ENCODE results near the gene DTX3.
"Not testable (repeated sequence)": the region's sequence is repeated elsewhere in the genome, so short reads cannot be mapped to it uniquely, and the experiment has no call there.

Gene DTX3, protein sequence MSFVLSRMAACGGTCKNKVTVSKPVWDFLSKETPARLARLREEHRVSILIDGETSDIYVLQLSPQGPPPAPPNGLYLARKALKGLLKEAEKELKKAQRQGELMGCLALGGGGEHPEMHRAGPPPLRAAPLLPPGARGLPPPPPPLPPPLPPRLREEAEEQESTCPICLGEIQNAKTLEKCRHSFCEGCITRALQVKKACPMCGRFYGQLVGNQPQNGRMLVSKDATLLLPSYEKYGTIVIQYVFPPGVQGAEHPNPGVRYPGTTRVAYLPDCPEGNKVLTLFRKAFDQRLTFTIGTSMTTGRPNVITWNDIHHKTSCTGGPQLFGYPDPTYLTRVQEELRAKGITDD

GRCh38 chr12:57604454-57604991 is at the start of gene DTX3:
Gene DTX3, plus strand, starts transcription at chr12:57604824. Its CDS starts 1,694 bp downstream, at chr12:57606518.
- TF ChIP-seq CTCF (IDR thresholded peaks at IDR 0.05; ENCODE audit: insufficient read depth, low read length, missing control alignments) = no peak
- peak within 1 kb of the TSS; percentile 71 for H3K4me3 ChIP-seq (ENCODE audit: low read depth, low read length)
- CTCF ChIA-PET = interaction anchor here (1.4 to 5.0 kb wide), 6 partner anchors 9 to 29 kb away, joined by 4 to 35 read pairs (median 6); partner anchors contain the start of gene B4GALNT1
- no peak for DNase-seq (ENCODE audit: low read depth, low spot score)
- POLR2A ChIA-PET = no interaction called here

- no peak for DNase-seq (ENCODE audit: low read depth, low spot score)
Observed at GRCh38 chr12:57554897-57555296, 49.7 kb upstream of the DTX3 start.

GRCh38 chr12:57558864-57559263 is 45.8 kb upstream of the DTX3 start:
- no peak for DNase-seq (ENCODE audit: low read depth, low spot score)
- no peak for TF ChIP-seq CTCF (IDR thresholded peaks at IDR 0.05; ENCODE audit: insufficient read depth, low read length, missing control alignments)
- no peak overlapping the region for H3K4me3 ChIP-seq (ENCODE audit: low read depth, low read length)
- ChIA-PET CTCF (interaction anchor here (0.8 to 1.8 kb wide), 6 partner anchors 17 to 134 kb away, joined by 3 to 9 read pairs (median 3); no protein-coding TSS in a partner anchor), POLR2A (no interaction called here)

More at GRCh38 chr12:57554897-57555296, 49.7 kb upstream of the DTX3 start:
- TF ChIP-seq CTCF (IDR thresholded peaks at IDR 0.05; ENCODE audit: insufficient read depth, low read length, missing control alignments) = no peak
- ChIA-PET POLR2A (interaction anchor here (1.0 kb wide), 1 partner anchor 35 kb away, joined by 3 read pairs; the partner anchor contains the start of gene DDIT3), CTCF (interaction anchor here (1.2 kb wide), 1 partner anchor 27 kb away, joined by 3 read pairs; no protein-coding TSS in a partner anchor)
- H3K4me3 ChIP-seq (ENCODE audit: low read depth, low read length) = no peak overlapping the region

- DNase-seq (ENCODE audit: low read depth, low spot score) = no peak
- POLR2A ChIA-PET = no interaction called here
- H3K4me3 ChIP-seq (ENCODE audit: low read depth, low read length) = no peak overlapping the region
- TF ChIP-seq CTCF (IDR thresholded peaks at IDR 0.05; ENCODE audit: insufficient read depth, low read length, missing control alignments) = no peak
- CTCF ChIA-PET = interaction anchor here (16.4 kb wide), 1 partner anchor 23 kb away, joined by 214 read pairs; no protein-coding TSS in a partner anchor
Observed at GRCh38 chr12:57560516-57560915, 44.1 kb upstream of the DTX3 start.

GRCh38 chr12:57561117-57561516 is 43.5 kb upstream of the DTX3 start:
- POLR2A ChIA-PET; DNase-seq (ENCODE audit: low read depth, low spot score); H3K4me3 ChIP-seq (ENCODE audit: low read depth, low read length): not testable (repeated sequence)
- CTCF ChIA-PET = interaction anchor here (16.4 kb wide), 1 partner anchor 22 kb away, joined by 214 read pairs; no protein-coding TSS in a partner anchor

DNA sequence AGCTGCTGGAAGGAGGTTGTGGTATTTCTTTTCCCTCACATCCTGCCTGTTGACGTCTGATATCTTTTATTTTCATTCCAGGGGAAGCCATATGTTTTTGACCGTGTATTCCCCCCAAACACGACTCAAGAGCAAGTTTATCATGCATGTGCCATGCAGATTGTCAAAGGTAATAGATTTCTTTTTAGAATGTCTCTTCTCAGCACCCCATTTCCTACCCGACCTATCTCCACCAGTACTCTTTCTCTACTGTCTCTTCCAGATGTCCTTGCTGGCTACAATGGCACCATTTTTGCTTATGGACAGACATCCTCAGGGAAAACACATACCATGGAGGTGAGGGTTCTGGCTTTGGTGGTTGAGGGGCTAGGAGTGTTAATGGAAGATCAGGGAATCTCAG is 41.3 kb upstream of the DTX3 start:
- CTCF ChIA-PET = interaction anchor here (1.0 to 16.4 kb wide), 4 partner anchors 10 to 69 kb away, joined by 3 to 214 read pairs (median 3); partner anchors contain the start of genes B4GALNT1 and DCTN2
- no peak for DNase-seq (ENCODE audit: low read depth, low spot score)
- no peak overlapping the region for H3K4me3 ChIP-seq (ENCODE audit: low read depth, low read length)
- POLR2A ChIA-PET = no interaction called here
- TF ChIP-seq CTCF (IDR thresholded peaks at IDR 0.05; ENCODE audit: insufficient read depth, low read length, missing control alignments) = no peak

Measured in AG04449 (cell line).